NCI-H446 (cell line): ENCODE data around the gene FUBP1.
A peak's percentile ranks its signal among the peaks of the same experiment; 100 is the strongest.
"Not testable (repeated sequence)": the region's sequence is repeated elsewhere in the genome, so short reads cannot be mapped to it uniquely, and the experiment has no call there.

Source experiments
- DNase-seq, 2 experiments: peaks; one replicate each; lab custom pipeline; 2025; lab: John Stamatoyannopoulos, UW

FUBP1 gene

DNA sequence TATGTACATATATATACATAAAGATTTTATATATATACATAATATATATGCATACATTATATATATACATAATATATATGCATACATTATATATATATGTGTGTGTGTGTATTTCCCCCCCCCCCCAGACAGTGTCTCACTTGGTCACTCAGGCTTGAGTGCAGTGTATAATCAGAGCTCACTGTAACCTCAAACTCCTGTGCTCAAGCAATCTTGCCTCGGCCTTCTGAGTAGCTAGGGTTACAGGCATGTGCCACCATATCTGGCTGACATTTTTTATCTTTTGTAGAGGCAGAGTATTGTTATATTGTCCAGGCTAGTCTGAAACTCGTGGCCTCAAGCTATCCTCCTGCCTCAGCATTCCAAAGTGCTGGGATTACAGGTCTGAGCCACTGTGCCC lies 9.0 kb upstream of the FUBP1 start:
- no peak for DNase-seq

DNA sequence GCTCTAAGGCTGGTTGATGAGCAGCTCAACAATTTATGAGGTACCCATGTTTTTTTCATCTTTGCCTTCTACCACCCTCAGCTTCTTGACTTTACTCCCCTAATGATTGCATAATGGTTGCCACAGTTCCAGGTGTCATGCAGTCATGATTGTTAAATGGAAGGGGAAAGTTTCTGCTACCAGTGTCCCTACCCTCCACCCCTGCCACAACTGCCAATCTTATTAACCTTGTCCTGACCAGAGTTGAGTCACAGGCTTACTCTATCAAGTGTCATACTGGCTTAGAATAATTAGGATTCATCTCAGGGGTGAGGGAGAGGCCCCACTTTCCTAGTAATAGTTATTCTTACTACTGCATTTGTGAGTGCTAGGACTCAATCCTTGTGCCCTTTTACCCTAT lies 7.9 kb upstream of the FUBP1 start:
- DNase-seq: no peak

DNA sequence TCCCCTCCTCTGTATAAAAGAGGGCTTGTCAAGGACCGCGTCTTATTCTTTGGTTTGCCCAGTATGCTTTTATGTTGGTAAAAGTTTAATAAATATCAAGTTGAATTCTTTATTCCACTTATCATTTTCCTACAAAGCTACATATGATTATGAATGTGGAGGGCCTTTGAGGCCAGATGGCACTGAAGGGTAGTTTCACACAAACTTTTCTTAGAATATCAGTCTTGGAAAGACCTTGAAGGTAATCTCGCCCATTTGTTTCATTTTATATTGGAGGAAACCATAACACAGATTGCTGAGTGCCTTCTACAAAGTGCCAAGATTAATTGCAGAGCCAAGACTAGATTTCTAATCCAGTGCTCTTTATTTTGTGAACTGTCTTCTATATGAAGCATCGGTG lies 5.8 kb upstream of the FUBP1 start:
- no peak for DNase-seq

DNA sequence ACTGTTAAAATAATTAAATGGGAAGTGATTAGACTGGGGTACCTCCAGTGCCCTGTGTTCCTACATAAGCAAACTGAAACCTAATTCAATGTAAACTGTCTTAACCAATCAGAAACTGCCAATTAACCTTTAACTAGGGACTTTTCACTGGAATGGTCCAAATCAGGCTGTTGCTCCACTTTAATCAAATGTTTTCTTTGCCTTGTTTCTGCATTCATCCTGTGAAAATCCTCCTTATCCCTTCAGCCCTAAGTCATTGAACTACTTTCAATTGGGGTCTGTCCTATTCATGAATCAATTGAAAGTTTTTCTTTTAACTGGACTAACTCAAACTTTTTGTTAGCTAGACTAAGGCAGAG lies 5.1 kb upstream of the FUBP1 start:
- no peak for DNase-seq

DNA sequence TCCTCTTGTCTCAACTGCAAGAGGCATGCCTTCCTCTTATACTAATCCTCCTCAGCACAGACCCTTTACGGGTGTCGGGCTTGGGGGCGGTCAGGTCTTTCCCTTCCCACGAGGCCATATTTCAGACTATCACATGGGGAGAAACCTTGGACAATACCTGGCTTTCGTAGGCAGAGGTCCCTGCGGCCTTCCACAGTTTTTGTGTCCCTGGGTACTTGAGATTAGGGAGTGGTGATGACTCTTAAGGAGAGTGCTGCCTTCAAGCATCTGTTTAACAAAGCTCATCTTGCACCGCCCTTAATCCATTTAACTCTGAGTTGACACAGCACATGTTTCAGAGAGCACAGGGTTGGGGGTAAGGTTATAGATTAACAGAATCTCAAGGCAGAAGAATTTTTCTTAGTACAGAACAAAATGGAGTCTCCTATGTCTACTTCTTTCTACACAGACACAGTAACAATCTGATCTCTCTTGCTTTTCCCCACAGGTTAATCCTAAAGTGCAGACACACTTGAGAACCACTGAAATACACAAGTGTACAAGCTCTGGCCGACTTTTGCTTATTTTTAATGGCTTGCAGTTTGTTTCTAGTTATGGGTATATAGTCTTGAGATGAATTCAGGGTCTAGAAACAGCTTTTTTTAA lies 4.6 kb upstream of the FUBP1 start:
- DNase-seq: not testable (repeated sequence)

DNA sequence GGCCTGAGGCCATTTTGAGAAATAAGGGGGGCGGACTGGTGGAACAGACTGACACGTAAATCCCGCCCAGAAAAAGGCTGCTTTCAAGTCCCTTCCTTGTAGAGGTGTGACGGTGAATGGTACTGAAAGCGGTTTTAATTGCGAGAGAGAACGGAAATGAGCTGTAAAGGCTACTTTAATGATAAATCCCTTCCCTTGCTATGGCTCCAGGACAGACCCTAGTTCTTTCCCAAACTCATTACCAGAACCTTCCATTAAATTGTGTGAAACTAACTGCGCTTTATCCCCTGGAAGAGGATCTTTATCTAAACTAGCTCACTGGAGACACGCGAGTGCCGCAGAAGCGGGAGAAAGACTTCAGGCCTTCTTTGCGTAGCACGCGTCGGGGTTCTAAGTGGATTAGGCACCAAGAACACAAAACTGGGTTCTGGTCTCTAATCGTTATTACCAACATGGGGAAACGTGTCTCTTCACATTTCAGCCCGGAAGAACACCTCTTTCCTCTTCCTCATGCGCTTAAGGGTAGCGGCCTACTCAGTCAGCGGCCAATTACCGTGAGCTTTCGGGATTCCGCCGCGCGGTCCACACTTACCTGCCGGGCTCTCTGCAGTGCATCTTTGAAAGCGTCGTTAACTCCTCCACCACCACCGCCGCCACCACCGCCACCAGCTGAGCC lies 441 bp downstream of the FUBP1 start:
- DNase-seq: peak; percentile 85 to 95

DNA sequence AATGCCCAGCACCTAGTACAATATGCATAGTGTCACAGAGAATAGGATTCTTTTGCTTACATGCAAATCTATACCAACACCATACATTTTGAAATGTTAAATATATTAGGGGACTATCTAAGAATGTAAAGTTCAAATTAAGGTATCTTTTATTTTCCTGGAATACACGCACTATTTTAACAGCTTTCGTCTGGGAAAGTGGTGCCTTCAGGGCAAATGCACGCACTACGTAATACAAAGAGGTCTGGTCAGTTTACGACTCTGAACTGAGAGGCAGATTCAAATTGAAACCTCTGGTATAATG lies 931 bp downstream of the FUBP1 start:
- DNase-seq: no peak

DNA sequence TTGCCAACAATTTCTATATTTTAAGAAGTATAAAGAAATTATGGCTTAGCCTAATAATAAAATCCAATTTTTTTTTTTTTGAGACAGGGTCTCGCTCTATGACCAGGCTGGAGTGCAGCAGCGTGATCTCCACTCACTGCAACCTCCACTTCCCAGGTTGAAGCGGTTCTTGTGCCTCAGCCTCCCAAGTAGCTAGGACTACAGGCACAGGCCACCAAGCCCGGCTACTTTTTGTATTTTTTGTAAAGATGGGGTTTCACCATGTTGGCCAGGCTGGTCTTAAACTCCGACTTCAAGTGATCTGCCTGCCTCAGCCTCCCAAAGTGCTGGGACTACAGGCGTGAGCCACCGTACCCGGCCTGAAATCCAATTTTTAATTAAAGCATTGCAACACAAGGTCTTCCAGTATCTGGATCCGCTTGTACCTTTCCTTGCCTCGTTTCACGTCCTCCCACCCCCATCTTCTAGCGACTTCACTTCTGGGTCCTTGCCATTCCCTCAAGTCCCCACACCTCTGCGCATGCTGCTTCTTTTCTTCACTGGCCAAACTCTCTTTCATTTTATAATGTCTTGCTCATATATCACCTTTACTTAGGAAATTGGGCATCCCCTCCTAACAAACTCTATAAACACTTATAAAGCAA lies 2.3 kb downstream of the FUBP1 start:
- DNase-seq: no peak

DNA sequence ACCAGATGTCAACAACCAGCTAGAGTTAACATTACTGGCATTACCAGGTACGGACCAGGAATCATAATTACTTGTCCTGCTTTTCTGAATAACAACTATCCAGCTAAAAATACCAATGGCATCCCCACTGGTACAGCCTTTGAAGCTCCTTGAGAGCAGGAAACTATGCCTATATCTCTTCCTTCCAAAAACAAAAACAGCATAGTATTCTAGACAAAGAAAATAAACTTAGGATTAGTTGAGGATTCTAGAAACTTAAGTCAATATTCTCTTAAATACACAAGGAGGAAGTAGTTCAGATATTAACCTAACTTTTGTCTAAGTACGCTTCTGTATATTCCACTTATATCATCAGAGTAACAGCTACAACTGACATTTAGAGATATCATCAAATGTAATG lies 3.0 kb downstream of the FUBP1 start:
- no peak for DNase-seq

DNA sequence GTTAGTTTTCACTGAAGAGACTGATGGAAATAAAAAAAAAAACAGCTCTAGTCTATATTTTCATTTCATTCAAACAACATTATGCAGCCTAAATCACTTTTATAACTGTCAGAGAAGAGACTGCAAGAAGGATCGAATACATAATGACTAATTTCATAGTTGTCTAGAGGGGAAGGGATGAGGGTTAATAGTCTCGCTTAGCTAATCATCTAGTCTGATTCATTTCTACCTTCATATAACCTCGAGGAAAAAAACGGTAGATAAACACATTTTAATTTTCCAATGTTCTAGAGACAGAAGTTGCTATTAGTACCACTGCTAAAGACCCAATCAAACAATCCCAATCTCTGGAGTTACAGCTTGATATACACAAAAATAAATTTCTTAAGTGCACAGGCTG lies 3.5 kb downstream of the FUBP1 start:
- DNase-seq: no peak

DNA sequence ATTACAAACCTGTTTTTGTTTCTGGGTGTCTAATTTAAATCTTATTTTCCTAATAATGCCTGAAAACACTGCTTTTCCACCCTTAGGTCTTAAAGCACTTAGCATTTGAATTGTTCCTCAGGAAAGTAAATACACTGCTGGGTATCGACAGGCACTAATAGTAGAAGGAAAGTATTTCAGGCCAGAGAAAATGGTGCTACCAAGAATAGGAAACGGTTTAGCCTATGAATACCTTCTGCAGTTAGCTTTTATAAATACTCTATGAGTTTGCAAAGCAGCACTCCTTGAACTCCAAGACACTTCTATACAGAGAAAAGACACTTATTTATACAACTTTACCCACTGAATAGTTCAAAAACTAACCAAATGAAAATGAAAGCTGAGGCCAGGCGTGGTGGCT lies 6.8 kb downstream of the FUBP1 start:
- DNase-seq: no peak

DNA sequence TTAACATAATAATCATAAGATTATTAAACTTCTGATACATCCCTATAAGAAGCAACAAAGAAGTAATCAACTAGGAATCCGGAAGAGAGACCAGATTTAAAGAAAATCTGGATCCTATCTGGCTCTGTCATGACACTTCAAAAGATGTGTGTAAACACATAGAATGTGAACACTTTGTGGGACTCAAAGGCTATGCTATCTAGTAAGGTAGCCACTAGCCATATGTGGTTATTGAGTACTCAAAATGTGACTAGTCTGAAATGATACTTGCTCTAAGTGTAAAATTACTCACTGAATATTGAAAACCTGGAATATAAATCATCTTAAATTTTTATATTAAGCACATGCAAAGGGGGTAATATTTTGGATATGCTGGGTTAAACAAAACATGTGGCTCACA lies 8.7 kb downstream of the FUBP1 start:
- DNase-seq: no peak

DNA sequence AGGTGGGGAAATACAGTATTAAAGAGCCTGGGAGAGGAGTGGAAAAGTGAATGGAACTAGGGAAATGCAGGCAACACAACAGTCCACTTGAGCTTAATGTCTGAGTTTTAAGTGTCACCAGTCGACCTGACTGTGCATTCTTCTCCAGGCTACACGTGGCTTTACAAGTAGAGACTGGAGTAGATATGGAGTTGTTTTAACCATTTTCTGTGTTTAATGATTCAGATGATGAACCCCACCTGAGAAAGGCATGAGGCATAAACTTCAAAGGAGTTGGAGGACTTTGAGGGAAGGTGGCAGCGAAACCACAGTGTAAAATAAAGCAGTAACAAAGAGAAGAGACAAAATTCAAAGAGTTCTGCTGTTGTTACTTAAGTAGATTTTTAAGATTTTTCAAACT lies 12.6 kb downstream of the FUBP1 start:
- no peak for DNase-seq

DNA sequence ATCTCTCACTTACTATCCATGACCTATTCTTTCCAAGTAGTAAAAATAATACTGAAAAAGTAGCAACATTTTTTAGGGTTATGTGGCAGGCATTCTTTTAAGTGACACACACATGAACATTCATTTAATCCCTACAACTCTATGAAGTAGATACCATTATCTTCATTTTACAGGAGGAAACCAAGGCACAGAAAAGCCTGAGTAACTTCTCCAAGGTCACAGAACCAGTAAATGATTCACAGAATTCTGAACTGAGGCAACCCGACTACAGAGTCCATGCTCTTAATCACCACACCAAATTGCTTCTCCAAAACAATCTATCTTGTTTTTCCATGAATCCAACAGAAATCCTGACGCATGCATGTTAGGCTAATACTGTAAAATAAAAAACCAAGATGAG lies 17.5 kb downstream of the FUBP1 start:
- no peak for DNase-seq

DNA sequence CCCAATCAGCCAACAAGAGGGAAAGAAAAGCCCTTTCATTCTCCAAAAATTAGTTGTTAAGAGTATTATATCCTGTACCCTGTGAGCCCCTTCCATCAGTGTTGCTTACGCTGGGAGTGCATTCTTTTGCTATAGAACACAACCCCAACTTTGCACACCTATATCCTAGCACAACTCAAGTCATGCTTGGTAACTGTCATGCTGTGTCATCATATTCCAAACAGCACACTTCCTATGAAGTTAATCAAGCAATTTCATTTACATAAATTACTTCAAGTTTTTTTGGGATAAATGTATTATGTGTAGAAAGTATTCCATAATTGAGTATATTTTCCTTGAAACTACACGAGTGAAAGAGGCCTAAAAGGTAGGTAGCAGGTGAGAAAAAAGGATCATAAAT lies 20.0 kb downstream of the FUBP1 start:
- no peak for DNase-seq

DNA sequence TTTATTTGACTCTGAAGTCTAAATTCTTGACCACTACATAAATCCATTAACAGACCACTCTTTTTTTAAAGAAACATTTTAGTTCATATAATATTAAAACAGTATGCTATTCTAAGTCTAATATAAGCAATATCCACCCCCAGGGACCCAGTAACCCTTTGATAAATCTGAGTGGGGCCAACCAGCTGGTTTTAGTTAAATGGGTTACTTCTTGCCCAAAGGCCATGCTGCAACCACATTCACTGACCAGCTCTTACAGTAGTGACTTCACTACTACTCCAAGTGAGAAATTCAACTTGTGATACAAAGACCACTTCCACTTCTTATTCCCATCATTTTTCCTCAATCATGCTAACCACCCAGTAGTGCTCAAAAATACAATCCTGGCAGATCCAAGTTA lies 20.5 kb downstream of the FUBP1 start:
- DNase-seq: no peak

DNA sequence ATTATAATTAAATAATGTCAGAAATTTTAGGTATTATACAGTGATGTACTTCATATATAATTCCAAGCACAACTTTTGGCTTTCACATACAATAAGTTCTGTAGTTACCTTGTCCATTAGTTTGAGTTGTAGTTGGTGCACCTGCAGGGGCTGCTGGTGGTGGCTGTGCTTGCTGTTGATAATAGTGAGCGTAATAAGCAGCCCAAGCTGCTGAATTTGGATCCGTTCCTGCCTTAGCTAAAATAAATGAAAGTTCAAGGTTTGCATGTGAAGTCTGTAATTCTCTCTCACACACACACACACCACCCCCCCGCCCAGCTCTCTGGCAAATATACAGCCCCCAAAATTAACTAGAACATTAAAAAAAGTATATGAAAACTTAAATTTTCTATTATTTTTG lies 22.4 kb downstream of the FUBP1 start:
- no peak for DNase-seq

DNA sequence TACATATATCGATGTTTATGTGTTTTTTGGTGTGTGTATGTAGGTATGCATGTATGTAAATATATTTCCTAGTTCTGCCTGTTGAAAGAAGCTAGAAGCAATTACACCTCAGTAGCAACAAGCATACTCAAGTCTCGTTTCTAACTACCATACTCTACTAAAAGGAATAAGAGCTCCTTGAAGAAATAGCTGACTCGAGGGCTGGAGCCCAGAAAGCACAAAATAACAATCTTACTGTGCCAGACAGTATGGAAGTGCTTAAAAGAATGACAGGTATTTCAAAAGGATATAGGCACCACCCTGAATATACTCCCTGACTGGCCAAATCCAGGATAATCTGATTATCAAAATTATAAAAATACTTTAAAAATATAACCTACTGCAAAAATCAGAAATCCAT lies 23.2 kb downstream of the FUBP1 start:
- no peak for DNase-seq

DNA sequence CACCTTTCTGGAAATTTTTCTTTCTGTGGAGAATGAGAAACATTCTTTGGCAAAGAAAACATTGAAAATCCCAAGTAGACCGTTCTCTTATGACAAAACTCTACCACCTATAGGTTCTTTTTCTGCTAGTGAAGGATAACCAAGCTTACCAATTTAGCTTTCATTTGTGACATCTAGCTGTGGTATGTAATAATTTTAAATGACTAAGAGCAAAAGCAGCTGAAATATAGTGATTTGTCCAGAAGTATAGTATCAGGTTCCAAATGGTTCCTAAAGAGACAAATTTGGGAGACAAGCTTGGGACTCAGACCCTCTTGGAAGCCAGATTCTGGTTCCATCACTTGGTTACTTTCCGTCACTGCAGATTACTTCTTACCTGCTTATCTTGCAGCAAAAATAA lies 24.4 kb downstream of the FUBP1 start:
- DNase-seq: no peak

DNA sequence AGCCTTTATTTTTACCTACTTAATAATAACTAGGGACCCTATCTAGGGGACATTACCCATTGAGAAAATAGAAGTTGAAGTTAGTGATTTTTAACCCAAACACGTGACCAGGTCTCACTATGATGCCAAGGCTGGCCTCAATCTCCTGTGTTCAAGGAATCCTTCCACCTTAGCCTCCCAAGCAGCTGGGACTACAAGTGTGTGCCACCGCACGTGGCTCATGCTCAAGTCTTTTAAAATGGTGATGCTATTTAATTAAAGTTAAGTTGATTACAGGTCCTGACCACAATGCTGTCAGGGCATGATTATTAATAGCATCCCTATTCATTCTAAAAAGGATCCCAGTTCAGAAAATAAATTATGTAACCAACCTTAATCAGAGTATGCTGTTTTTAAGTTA lies 25.0 kb downstream of the FUBP1 start:
- no peak for DNase-seq

DNA sequence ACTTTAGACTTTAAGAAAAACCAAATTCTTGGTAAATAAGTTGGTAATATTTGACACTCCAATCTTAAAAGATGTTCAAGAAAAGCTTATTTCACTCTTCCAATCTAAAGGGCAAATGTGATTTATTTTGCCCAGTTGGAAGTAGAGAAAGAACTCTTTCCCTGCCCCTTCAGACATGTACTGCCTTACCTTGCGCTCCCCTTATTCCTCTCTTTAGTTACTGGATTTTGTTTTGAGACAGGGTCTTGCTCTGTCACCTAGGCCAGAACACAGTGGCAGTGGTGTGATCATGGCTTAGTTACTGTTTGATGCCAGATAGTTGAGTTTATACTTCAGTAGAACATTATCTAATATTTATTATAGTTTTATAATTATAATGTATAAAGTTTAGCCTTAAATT lies 27.5 kb downstream of the FUBP1 start:
- no peak for DNase-seq

DNA sequence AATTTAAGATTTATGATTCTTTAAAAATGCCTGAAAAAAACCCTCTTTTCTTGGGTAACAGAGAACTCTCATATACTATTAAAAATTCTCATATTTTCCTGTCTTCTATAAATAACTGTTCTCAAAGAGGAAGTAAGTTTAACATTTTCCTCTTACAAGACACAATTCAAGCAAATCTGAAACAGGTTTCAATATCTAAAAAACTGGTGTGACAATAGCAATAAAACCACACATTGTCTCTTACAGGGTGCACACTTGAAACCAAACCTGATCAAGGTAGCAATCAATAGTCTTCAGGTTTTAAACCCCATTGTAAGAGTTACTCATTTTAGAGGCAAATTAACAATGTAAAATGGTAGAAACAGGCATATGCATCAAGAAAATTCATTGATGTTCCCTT lies 28.0 kb downstream of the FUBP1 start:
- no peak for DNase-seq

DNA sequence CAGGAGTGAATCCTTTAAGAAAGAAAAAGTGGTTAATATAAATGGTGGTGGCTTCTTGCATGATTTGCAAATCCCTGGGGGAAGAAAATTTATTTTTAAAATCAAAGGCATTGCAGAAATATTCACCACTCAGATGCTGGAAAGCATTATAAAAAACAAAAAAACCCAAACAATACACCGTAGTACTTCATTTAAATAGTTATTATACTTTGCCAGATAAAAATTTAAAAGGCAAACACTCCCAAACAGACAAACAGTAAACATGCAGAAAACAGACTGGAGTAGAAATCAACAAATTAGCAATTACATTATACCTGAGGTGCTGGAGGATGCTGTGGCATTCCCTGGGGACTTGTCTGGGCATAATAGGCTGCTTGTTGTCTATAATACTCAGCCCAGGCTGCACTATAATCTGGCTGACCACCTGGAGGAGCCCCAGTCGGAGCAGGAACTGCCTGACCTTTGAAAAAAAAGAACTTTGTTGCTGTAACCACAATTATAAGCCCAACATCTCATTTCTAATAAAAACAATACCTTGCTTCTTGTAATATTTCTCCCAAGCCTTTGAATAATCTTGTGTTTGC lies 29.9 kb downstream of the FUBP1 start:
- DNase-seq: no peak

DNA sequence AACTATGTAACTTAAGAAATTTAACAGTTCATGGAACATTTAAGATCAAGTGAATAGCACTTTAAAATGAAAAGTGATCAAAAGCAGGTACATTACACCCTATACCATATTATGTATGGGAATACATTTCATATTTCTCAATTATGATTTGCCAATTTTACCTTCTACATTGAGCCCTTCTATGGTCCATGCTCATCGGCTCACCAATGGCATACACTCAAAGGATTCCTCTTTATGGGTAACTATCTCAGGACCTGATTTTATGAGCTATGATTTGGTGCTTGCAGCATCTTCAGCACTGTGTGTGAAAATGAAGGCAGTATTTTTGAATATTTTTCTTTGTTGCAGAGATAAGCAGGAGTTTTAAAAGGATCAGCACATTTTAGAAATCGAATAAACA lies 33.5 kb downstream of the FUBP1 start:
- no peak for DNase-seq
